LNCaP clone FGC (cell line): ENCODE results near the gene GJC2.
"Not testable (repeated sequence)": the region's sequence is repeated elsewhere in the genome, so short reads cannot be mapped to it uniquely, and the experiment has no call there.

Source experiments
- DNase-seq: peaks from one replicate; pipeline ENCODE4 v3.0.0-alpha.2; 2011; ENCODE audit warnings: low read depth
- H3K4me3 ChIP-seq: 2 replicates; pipeline ENCODE4 v1.5.1; 2011; ENCODE audit warnings: mild to moderate bottlenecking, low read depth, low read length, control low read depth
- TF ChIP-seq, protein P1 (sequence below): IDR thresholded peaks from 2 replicates; pipeline ENCODE4 v1.5.1; 2012; ENCODE audit warnings: mild to moderate bottlenecking; ENCODE audit not compliant: control insufficient read depth, insufficient read depth; ENCODE audit errors: extremely low read depth

The GJC2 gene

DNA sequence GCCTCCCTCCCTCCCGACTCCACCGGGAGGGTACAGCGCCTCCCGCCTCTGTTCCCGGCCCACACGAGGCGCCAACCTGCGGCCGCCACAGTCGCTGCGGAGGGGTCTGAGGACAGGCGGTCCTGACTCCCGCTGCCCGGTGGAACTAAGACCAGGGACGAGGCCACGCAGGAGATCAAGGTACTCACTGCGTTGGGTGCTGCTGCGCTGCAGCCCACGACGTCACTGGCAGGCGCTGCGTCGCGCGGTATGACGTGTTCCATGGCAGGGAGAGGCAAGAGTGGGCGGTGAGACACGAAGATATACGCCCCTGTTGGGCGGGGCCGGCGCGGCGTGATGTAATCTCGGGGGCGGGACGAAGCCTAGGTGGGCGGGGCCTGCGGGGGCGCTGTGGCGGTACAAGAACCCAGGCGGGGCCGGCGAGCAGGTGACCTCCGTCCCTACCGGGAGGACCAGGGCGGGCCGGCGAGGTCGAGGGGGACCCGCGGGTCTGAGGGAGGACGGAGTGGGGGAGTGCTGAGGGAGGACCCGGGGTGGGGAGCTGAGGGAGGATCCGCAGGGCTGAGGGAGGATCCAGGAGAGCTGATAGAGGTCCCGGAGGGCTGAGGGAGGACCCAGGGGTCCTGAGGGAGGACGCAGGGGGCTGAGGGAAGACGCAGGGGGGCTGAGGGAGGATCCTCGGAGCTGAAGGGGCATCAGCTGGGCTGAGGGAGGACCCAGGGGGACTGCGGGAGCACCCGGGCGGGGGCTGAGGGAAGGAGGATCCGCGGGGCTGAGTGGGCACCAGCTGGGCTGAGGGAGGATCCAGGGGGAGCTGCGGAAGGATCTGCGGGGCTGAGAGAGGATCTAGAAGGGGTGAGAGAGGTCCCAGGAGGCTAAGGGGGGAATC lies 40.4 kb upstream of the GJC2 start, which contains the start of gene MRPL55:
MRPL55 (minus strand) TSS at position 227 of the 889 bp plus-strand sequence. CDS start 1,039 bp downstream, outside the sequence.
- DNase-seq = peak; percentile 89

DNA sequence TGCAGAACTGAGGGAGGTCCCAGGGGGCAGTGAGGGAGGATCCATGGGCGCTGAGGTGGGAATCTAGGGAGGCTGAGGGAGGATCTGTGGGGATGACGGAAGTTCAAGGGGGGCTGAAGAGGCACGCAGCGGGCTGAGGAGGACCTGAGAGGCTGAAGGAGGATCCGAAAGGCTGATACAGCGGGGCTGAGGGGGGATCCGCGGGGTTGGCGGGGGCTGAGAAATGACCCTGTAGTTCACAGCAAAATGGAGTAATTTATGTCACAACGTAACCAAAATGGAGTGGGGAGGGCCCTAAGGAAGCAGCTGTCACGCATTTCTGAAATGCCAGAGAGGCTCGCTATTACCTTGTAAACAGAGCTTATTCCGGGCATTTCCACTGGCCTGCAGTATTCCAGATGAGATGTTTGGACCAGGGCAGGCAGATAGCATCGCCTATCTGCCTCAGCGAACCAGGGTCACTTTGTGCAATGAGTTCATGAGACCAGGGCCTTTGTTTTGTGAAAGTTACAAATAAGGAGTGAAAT lies 39.7 kb upstream of the GJC2 start:
- DNase-seq = no peak

More for the DNA sequence above, 40.4 kb upstream of the GJC2 start, which contains the start of gene MRPL55:
- H3K4me3 ChIP-seq = peak within 1 kb of the TSS; percentile 99
- TF ChIP-seq, protein P1, sequence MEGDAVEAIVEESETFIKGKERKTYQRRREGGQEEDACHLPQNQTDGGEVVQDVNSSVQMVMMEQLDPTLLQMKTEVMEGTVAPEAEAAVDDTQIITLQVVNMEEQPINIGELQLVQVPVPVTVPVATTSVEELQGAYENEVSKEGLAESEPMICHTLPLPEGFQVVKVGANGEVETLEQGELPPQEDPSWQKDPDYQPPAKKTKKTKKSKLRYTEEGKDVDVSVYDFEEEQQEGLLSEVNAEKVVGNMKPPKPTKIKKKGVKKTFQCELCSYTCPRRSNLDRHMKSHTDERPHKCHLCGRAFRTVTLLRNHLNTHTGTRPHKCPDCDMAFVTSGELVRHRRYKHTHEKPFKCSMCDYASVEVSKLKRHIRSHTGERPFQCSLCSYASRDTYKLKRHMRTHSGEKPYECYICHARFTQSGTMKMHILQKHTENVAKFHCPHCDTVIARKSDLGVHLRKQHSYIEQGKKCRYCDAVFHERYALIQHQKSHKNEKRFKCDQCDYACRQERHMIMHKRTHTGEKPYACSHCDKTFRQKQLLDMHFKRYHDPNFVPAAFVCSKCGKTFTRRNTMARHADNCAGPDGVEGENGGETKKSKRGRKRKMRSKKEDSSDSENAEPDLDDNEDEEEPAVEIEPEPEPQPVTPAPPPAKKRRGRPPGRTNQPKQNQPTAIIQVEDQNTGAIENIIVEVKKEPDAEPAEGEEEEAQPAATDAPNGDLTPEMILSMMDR = no peak

DNA sequence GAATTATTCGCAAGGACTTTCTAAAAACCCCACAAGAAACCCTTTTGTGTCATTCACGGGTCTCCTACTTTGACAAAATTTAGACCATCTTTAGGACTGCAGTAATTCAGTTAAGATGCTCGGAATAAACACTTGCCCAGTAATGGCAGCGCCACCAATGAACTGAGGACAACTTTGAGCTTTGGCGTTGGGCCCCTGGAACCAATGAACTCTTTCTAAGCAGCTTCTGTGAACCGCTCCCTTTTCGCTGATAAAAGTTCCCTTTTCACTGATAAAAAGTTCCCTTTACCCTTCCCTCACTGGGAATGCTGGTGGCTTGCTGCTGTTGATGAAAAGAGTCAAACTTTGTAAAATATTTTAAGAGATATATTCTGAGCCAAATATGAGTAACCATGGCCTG lies 39.2 kb upstream of the GJC2 start:
- DNase-seq = no peak
- TF ChIP-seq, protein P1 = no peak
- no peak overlapping the region for H3K4me3 ChIP-seq

More for the DNA sequence above, 39.7 kb upstream of the GJC2 start:
- peak overlapping the region; percentile 99 for H3K4me3 ChIP-seq
- TF ChIP-seq, protein P1 = no peak

DNA sequence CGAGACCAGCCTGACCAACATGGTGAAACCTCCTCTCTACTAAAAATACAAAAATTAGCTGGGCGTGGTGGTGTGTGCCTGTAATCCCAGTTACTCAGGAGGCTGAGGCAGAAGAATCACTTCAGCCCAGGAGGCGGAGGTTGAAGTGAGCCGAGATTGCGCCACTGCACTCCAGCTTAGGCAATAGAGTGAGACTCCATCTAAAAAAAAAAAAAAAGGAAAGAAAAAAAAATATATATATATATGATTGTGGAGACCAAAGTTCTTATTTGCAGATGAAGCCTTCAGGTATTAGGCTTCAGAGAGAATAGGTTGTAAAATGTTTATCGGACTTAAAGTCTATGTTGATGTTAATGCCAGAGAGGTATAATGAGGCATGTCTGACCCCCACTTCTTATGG lies 38.4 kb upstream of the GJC2 start:
- not testable (repeated sequence) for H3K4me3 ChIP-seq, DNase-seq

DNA sequence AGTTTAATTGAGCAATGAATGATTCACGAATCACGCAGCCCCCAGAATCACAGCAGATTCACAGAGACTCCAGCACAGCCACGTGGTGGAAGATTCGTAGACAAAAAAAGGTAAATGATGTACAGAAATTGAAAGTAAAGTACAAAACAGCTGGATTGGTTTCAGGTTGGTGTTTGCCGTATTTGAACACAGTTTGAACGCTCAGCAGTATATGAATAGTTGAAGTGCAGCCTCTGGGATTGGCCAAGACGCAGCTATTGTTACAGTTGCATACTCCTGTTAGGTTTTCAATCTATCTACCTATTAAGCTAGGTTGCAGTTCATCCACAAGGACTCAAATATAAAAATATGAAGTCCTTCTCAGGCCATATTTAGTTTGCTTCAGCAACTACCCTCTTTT lies 37.6 kb upstream of the GJC2 start:
- no peak for DNase-seq
- TF ChIP-seq, protein P1 = no peak
- H3K4me3 ChIP-seq = no peak overlapping the region

DNA sequence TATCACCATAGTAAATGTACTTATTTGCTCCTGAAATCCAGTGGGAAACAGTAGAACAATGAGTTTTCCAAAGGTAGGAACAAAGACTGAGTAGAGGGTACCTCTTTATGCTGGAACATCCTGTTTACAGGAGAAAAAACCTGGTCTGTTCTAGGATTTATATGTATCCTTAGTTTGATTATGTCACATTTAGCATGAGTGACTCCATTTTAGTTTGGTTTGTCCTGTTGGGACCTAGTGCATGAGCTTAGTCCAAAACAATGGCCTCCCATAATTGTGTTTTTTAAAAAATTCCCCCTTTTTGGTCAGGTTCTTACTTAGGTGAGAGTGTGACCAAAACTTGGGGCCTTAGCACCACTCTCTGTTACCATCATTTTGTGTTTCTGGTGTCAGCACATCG lies 37.1 kb upstream of the GJC2 start:
- no peak overlapping the region for H3K4me3 ChIP-seq
- TF ChIP-seq, protein P1 = no peak
- no peak for DNase-seq

DNA sequence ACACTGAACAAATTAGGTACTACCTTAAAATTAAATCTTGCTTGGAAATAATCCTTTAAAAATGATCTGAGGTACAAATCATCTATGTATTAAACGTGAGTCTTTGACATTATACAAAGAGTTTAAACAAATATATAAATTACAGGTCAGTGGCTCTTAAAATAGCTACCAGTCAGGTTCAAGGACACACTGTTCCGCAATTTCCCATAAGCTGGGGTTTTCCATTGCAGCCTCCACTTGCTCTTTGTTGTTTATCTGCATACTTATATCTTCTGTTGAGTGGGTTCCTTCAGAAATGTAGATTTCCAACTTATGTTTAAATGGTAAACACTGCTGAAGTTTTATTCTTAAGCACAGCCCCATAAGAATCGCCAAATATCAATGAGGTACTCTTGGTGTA lies 34.9 kb upstream of the GJC2 start:
- no peak for DNase-seq
- TF ChIP-seq, protein P1 = no peak
- no peak overlapping the region for H3K4me3 ChIP-seq
